Measurements from ENCODE around the gene ACTN3.
"Not testable (repeated sequence)": the region's sequence is repeated elsewhere in the genome, so short reads cannot be mapped to it uniquely, and the experiment has no call there.

Gene ACTN3

DNA sequence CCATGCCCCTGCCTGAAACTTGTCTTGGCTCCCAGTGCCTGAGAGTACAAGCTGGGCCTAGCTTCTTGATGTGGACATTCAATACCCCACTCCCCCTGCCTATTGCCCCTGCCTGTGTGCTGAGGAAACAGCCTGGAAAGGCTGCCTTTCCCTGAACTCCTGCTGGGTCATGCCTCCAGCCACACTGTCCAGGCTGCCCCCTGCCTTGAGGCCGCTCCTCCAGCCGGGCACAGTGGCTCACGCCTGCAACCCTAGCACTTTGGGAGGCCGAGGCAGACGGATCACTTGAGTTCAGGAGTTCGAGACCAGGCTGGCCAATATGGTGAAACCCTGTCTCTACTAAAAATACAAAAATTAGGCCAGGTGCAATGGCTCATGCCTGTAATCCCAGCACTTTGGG is 56.4 kb downstream of the ACTN3 start:
- no peak for DNase-seq

- DNase-seq = no peak
These were observed 57.5 kb downstream of the ACTN3 start for GRCh38 chr11:66604155-66604554.

- not testable (repeated sequence) for DNase-seq
These were observed 59.9 kb downstream of the ACTN3 start for GRCh38 chr11:66606608-66607007.

DNA sequence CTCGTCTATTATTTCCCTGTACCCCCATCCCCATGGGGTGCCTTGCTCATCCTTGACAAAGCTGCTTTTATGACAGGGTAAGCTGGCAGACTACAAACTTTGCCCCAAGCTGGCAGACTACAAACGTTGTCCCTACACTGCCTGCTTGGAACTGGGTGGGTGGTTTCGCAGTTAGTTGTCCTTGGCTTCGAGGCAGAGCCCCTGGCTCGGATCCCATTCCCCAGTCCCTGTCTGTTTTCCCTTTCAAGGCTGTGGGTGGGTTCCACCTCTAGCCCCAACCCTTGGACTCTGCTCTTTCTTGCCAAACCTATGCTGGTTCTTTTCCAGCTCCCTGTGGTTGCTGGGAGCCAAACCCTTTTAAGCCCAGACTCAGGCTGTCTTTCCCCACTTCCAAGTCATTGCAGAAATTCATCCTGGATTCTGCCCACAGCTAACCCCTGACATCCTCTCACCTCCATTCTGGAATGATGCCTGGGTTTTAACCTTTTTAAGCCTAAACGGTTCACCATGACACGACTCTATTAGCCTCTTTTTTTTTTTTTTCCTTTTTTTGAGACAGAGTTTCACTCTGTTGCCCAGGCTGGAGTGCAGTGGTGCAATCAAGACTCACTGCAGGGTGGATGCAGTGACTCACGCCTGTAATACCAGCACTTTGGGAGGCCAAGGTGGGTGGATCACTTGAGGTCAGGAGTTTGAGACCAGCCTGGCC is 60.6 kb downstream of the ACTN3 start:
- DNase-seq = peak in 1 of 2 donors; percentile 31

- DNase-seq = no peak
These were observed 63.3 kb downstream of the ACTN3 start for GRCh38 chr11:66609721-66610617.

DNA sequence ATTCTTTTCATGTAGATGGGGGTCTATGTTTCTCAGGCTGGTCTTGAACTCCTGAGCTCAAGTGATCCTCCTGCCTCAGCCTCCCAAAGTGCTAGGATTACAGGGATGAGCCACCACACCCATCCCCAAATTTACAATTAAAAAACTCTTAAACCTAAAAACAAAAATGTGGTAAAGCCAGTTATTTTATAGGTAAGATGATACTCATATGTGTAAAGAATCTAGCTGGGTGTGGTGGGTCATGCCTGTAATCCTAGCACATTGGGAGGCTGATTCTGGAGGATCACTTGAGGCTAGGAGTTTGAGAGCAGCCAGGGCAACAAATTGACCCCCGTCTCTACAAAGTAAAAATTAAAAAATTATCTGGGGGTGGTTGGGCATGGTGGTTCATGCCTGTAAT is 65.8 kb downstream of the ACTN3 start:
- no peak for DNase-seq

Data from hippocampal formation (tissue), 2 donors.